H9 (cell line): Measurements from ENCODE around the gene LRRC52. TPM values are rescaled to one million over a fixed set of nuclear protein-coding genes. Genes with fewer than 3 reads are reported as not detected.

Experiments used
- DNase-seq: peaks from one replicate; pipeline ENCODE4 v3.0.0-alpha.2; 2017
- H2AFZ ChIP-seq: one replicate; pipeline ENCODE4 v1.6.1; 2013; ENCODE audit warnings: mild to moderate bottlenecking, low read length, control low read depth, moderate library complexity
- H2AK5ac ChIP-seq: 2 replicates; pipeline ENCODE4 v1.6.1; 2013; ENCODE audit warnings: low read length, control low read depth, mixed read lengths; ENCODE audit not compliant: insufficient read length
- H2BK120ac ChIP-seq: one replicate; pipeline ENCODE4 v1.6.1; 2013; ENCODE audit warnings: low read depth, mild to moderate bottlenecking, low read length, control low read depth, inconsistent platforms; ENCODE audit not compliant: poor library complexity, severe bottlenecking
- H2BK12ac ChIP-seq: 2 replicates; pipeline ENCODE4 v1.6.1; 2013; ENCODE audit warnings: low read length, control low read depth, mixed read lengths, low read depth; ENCODE audit not compliant: insufficient read length
- H2BK15ac ChIP-seq: 2 replicates; pipeline ENCODE4 v1.6.1; 2013; ENCODE audit warnings: low read depth, low read length, control low read depth
- H2BK20ac ChIP-seq: one replicate; pipeline ENCODE4 v1.6.1; 2013; ENCODE audit warnings: low read depth, mild to moderate bottlenecking, low read length, control low read depth, inconsistent platforms; ENCODE audit not compliant: poor library complexity, severe bottlenecking
- H2BK5ac ChIP-seq: 2 replicates; pipeline ENCODE4 v1.6.1; 2013; ENCODE audit warnings: low read length, control low read depth, mixed read lengths; ENCODE audit not compliant: insufficient read length
- H3K14ac ChIP-seq: 2 replicates; pipeline ENCODE4 v1.6.1; 2013; ENCODE audit warnings: low read length, control low read depth; ENCODE audit not compliant: insufficient read depth
- H3K18ac ChIP-seq: 2 replicates; pipeline ENCODE4 v1.6.1; 2013; ENCODE audit warnings: low read depth, mild to moderate bottlenecking, mixed read lengths, low read length, control low read depth; ENCODE audit not compliant: insufficient read length
- H3K23ac ChIP-seq: 2 replicates; pipeline ENCODE4 v1.6.1; 2013; ENCODE audit warnings: low read length, control low read depth, mixed read lengths, low read depth; ENCODE audit not compliant: insufficient read length
- H3K23me2 ChIP-seq: 2 replicates; pipeline ENCODE4 v1.6.1; 2013; ENCODE audit warnings: low read depth, mild to moderate bottlenecking, mixed read lengths, low read length, control low read depth; ENCODE audit not compliant: insufficient read length, poor library complexity, severe bottlenecking
- H3K27ac ChIP-seq: 2 replicates; pipeline ENCODE4 v1.5.1; 2013; ENCODE audit warnings: low read length, control low read depth, mixed read lengths, low read depth; ENCODE audit not compliant: insufficient read length
- H3K27me3 ChIP-seq: 2 replicates; pipeline ENCODE4 v1.6.1; 2013; ENCODE audit warnings: low read length, control low read depth, inconsistent platforms; ENCODE audit not compliant: insufficient read depth
- H3K4ac ChIP-seq: 2 replicates; pipeline ENCODE4 v1.6.1; 2013; ENCODE audit warnings: low read depth, mild to moderate bottlenecking, control low read depth, inconsistent platforms, low read length, moderate library complexity
- H3K4me1 ChIP-seq: 2 replicates; pipeline ENCODE4 v1.6.1; 2013; ENCODE audit warnings: low read length, control low read depth, inconsistent platforms; ENCODE audit not compliant: insufficient read depth
- H3K4me2 ChIP-seq: 2 replicates; pipeline ENCODE4 v1.6.1; 2013; ENCODE audit warnings: low read length, control low read depth, mixed read lengths; ENCODE audit not compliant: insufficient read length, insufficient read depth
- H3K56ac ChIP-seq: 2 replicates; pipeline ENCODE4 v1.6.1; 2013; ENCODE audit warnings: low read depth, mild to moderate bottlenecking, mixed read lengths, low read length, control low read depth; ENCODE audit not compliant: insufficient read length
- H3K79me1 ChIP-seq: 2 replicates; pipeline ENCODE4 v1.6.1; 2013; ENCODE audit warnings: low read depth, mild to moderate bottlenecking, moderate library complexity, low read length, control low read depth, inconsistent platforms; ENCODE audit not compliant: insufficient read depth, poor library complexity, severe bottlenecking
- H3K79me2 ChIP-seq: 2 replicates; pipeline ENCODE4 v1.6.1; 2013; ENCODE audit warnings: low read length, control low read depth, inconsistent platforms; ENCODE audit not compliant: insufficient read depth
- H3K9ac ChIP-seq: 2 replicates; pipeline ENCODE4 v1.6.1; 2013; ENCODE audit warnings: low read length, control low read depth, mixed read lengths; ENCODE audit not compliant: insufficient read length; ENCODE audit errors: extremely low read depth
- H3K9me3 ChIP-seq: one replicate; pipeline ENCODE4 v1.6.1; 2013; ENCODE audit warnings: low read depth, low read length, inconsistent platforms; ENCODE audit not compliant: control insufficient read depth
- H3T11ph ChIP-seq: one replicate; pipeline ENCODE4 v1.6.1; 2013; ENCODE audit warnings: mild to moderate bottlenecking, low read length, control low read depth, inconsistent platforms
- H4K20me1 ChIP-seq: one replicate; pipeline ENCODE4 v1.6.1; 2013; ENCODE audit not compliant: control insufficient read depth, insufficient read length, insufficient read depth
- H4K5ac ChIP-seq: 2 replicates; pipeline ENCODE4 v1.6.1; 2013; ENCODE audit warnings: low read depth, mild to moderate bottlenecking, mixed read lengths, low read length, control low read depth; ENCODE audit not compliant: insufficient read length
- H4K8ac ChIP-seq: replicated peaks from 2 replicates; pipeline ENCODE4 v1.6.1; 2013; ENCODE audit warnings: low read length, control low read depth, mixed read lengths, low read depth; ENCODE audit not compliant: insufficient read length
- H4K91ac ChIP-seq: 2 replicates; pipeline ENCODE4 v1.6.1; 2013; ENCODE audit warnings: low read depth, mild to moderate bottlenecking, moderate library complexity, mixed read lengths, low read length, control low read depth; ENCODE audit not compliant: insufficient read length
- H3K27ac Mint-ChIP-seq, 3 experiments: 2 replicates in 2 of 3; 3 replicates in 1 of 3; pipeline ENCODE4 v1.8.0; 2020 to 2021; ENCODE audit warnings: mixed read lengths in 3 of 3, mild to moderate bottlenecking in 1 of 3, moderate library complexity in 1 of 3
- H3K27me3 Mint-ChIP-seq: 2 replicates; pipeline ENCODE4 v1.8.0; 2021; ENCODE audit warnings: low read depth, mild to moderate bottlenecking, moderate library complexity, mixed read lengths
- H3K36me3 Mint-ChIP-seq, 3 experiments: 2 replicates in 2 of 3; 3 replicates in 1 of 3; pipeline ENCODE4 v1.8.0; 2020 to 2021; ENCODE audit warnings: low read depth in 3 of 3, mixed read lengths in 3 of 3; ENCODE audit not compliant: insufficient read depth in 1 of 3
- H3K4me1 Mint-ChIP-seq, 2 experiments: 2 replicates each; pipeline ENCODE4 v1.8.0; 2020; ENCODE audit warnings: mixed read lengths in 2 of 2
- H3K4me3 Mint-ChIP-seq, 2 experiments: 2 replicates in 1 of 2; 3 replicates in 1 of 2; pipeline ENCODE4 v1.8.0; 2020 to 2021; ENCODE audit warnings: mild to moderate bottlenecking in 2 of 2, mixed read lengths in 2 of 2, moderate library complexity in 1 of 2
- H3K9me3 Mint-ChIP-seq, 2 experiments: 2 replicates in 1 of 2; 3 replicates in 1 of 2; pipeline ENCODE4 v1.8.0; 2020; ENCODE audit warnings: mild to moderate bottlenecking in 2 of 2, mixed read lengths in 2 of 2, moderate library complexity in 1 of 2
- CTCF ChIP-seq: fragments of 200-600 bp; sonication (generic); conservative IDR thresholded peaks from 3 replicates; pipeline ENCODE4 v1.8.0; 2021; ENCODE audit warnings: antibody characterized with exemption, mild to moderate bottlenecking
- WGBS: extraction: QIAGEN DNeasy Blood & Tissue Kit; methylation state at CpG from one replicate; pipeline ENCODE4 v1.1.7; 2013; ENCODE audit warnings: missing lambda C conversion rate, low lambda C conversion rate, mixed read lengths; ENCODE audit not compliant: insufficient read length; ENCODE audit errors: extremely low coverage; 5-methylcytosine and 5-hydroxymethylcytosine counted together
- total RNA-seq: library from RNA; stranded (reverse); gene quantifications from 2 replicates; pipeline ENCODE4 v1.2.1, GENCODE V29; 2021

LRRC52 gene
- total RNA-seq, 1 experiment from 2014 or later: not detected

- H3K9ac ChIP-seq: no peak overlapping the region
- TF ChIP-seq CTCF: no peak
- H3K23me2 ChIP-seq: no peaks in the 10 kb centered on the region
- H2AK5ac ChIP-seq: no peak overlapping the region
- H3K56ac ChIP-seq: no peak overlapping the region
- Mint-ChIP-seq H3K36me3 (no peaks in the 10 kb centered on the region), H3K4me1 (no peaks in the 10 kb centered on the region), H3K9me3 (no peaks in the 10 kb centered on the region), H3K4me3 (no peak overlapping the region), H3K27ac (no peak overlapping the region), H3K27me3 (peaks cover 11% of the 10 kb centered on the region)
- no peak overlapping the region for H3K4me2 ChIP-seq
- H2BK120ac ChIP-seq: no peak overlapping the region
- H3K9me3 ChIP-seq: no peaks in the 10 kb centered on the region
- no peak overlapping the region for H3K18ac ChIP-seq
- no peak overlapping the region for H3K23ac ChIP-seq
- H2BK15ac ChIP-seq: no peak overlapping the region
- DNase-seq: no peak
- H4K8ac ChIP-seq: no peak overlapping the region
- no peaks in the 10 kb centered on the region for H3K79me1 ChIP-seq
- no peaks in the 10 kb centered on the region for H3K27me3 ChIP-seq
- no peak overlapping the region for H2AFZ ChIP-seq
- no peaks in the 10 kb centered on the region for H3K4me1 ChIP-seq
- no peak overlapping the region for H4K5ac ChIP-seq
- no peak overlapping the region for H3T11ph ChIP-seq
- no peak overlapping the region for H3K27ac ChIP-seq
- no peaks in the 10 kb centered on the region for H4K20me1 ChIP-seq
- H2BK12ac ChIP-seq: no peak overlapping the region
- H4K91ac ChIP-seq: no peak overlapping the region
- H2BK20ac ChIP-seq: no peak overlapping the region
- H2BK5ac ChIP-seq: no peak overlapping the region
- no peak overlapping the region for H3K4ac ChIP-seq
- no CpG with 5 or more reads among the region's 6 CpGs for WGBS
- no peaks in the 10 kb centered on the region for H3K79me2 ChIP-seq
- H3K14ac ChIP-seq: no peak overlapping the region
Observed at GRCh38 chr1:165512816-165513215, 31.0 kb upstream of the LRRC52 start.
